Stimulated activated naive CD4-positive, alpha-beta T cell treated with Interleukin-2 at 50 U/mL for 16 hours (primary cell): ENCODE data around the gene TGFB2.

Source experiments
- DNase-seq: peaks from one replicate; lab custom pipeline; 2025; lab: John Stamatoyannopoulos, UW

TGFB2 gene

GRCh38 chr1:218425647-218426342 is 80.7 kb downstream of the TGFB2 start:
- DNase-seq = no peak

- no peak for DNase-seq
Observed at GRCh38 chr1:218426343-218426657, 81.2 kb downstream of the TGFB2 start.

GRCh38 chr1:218429301-218429700 is 84.2 kb downstream of the TGFB2 start:
- no peak for DNase-seq

- DNase-seq = no peak
Observed at GRCh38 chr1:218430346-218430745, 85.2 kb downstream of the TGFB2 start.

- no peak for DNase-seq
Observed at GRCh38 chr1:218430822-218431221, 85.7 kb downstream of the TGFB2 start.

- DNase-seq = no peak
Observed at GRCh38 chr1:218431476-218431875, 86.3 kb downstream of the TGFB2 start.

GRCh38 chr1:218433744-218434143 is 88.6 kb downstream of the TGFB2 start:
- DNase-seq = no peak

- no peak for DNase-seq
Observed at GRCh38 chr1:218435528-218435927, 90.4 kb downstream of the TGFB2 start.

GRCh38 chr1:218436346-218436745 is 91.2 kb downstream of the TGFB2 start:
- no peak for DNase-seq

GRCh38 chr1:218436997-218437396 is 91.9 kb downstream of the TGFB2 start:
- no peak for DNase-seq

GRCh38 chr1:218439541-218440295 is 94.6 kb downstream of the TGFB2 start:
- no peak for DNase-seq

- no peak for DNase-seq
Observed at GRCh38 chr1:218443255-218443654, 98.1 kb downstream of the TGFB2 start.

GRCh38 chr1:218444173-218444572 is 99.0 kb downstream of the TGFB2 start:
- no peak for DNase-seq

GRCh38 chr1:218444588-218444987 is 99.5 kb downstream of the TGFB2 start:
- no peak for DNase-seq

GRCh38 chr1:218447010-218447689 is 102.0 kb downstream of the TGFB2 start:
- DNase-seq = no peak

GRCh38 chr1:218451415-218451814 is 106.3 kb downstream of the TGFB2 start:
- no peak for DNase-seq

- no peak for DNase-seq
Observed at GRCh38 chr1:218454700-218455282, 109.7 kb downstream of the TGFB2 start.

- DNase-seq = no peak
Observed at GRCh38 chr1:218456444-218456843, 111.3 kb downstream of the TGFB2 start.

- DNase-seq = no peak
Observed at GRCh38 chr1:218459450-218459849, 114.3 kb downstream of the TGFB2 start.

GRCh38 chr1:218459878-218460711 is 115.0 kb downstream of the TGFB2 start:
- no peak for DNase-seq

- no peak for DNase-seq
Observed at GRCh38 chr1:218461351-218461750, 116.2 kb downstream of the TGFB2 start.

GRCh38 chr1:218462116-218462515 is 117.0 kb downstream of the TGFB2 start:
- DNase-seq = no peak
